T-helper 1 cell treated with Interleukin-12 subunit alpha and Interleukin-12 subunit beta and Interleukin-4 antibody, amounts not matched to agents 30 μg/mL and 1 μg/mL, for 36 hours (primary cell): ENCODE results near the gene WDR1.

Experiments
- H3K27ac Mint-ChIP-seq: one replicate; pipeline ENCODE4 v1.8.0; 2021; ENCODE audit warnings: mild to moderate bottlenecking, mixed read lengths
- H3K27me3 Mint-ChIP-seq: one replicate; pipeline ENCODE4 v1.8.0; 2021; ENCODE audit warnings: low read depth, mixed read lengths
- H3K36me3 Mint-ChIP-seq: one replicate; pipeline ENCODE4 v1.8.0; 2021; ENCODE audit warnings: low read depth, mixed read lengths
- H3K4me1 Mint-ChIP-seq: one replicate; pipeline ENCODE4 v1.8.0; 2021; ENCODE audit warnings: low read depth, mixed read lengths
- H3K4me3 Mint-ChIP-seq: one replicate; pipeline ENCODE4 v1.8.0; 2021; ENCODE audit warnings: mild to moderate bottlenecking, moderate library complexity, mixed read lengths
- H3K9me3 Mint-ChIP-seq: one replicate; pipeline ENCODE4 v1.8.0; 2021; ENCODE audit warnings: mixed read lengths

The WDR1 gene

DNA sequence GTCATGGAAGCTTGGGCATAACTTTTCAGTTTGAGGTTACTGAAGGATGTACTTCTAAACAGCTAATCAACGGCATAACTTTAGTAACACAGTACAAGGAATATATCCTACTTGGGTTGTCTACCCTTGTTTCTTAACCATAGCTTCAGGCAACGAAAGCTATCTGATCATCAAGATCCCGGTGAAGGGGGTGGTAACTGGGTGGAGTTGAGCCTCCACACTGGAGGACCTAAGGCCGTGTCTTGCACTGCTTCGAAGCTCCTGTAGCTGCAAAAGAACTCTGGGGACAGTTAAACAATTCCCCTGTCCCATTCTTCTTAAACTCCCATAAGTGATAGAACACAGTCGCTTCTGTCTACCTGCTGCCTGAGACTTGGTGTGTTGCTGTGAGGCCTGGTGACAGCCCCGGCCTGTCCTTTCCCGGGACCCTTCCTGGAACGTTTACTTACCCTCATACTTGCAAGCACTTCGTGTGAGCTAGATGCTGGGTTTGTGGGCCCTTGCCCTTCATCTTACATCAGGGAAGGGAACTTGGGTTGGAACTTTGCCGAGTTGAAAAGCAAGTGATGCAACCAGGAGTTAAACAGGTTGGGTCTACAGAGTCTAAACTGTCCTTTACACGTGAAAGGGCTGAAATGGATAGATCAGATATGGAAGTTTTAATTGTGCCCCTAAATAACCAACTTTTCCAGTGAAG lies 5.8 kb upstream of the WDR1 start:
- H3K36me3 Mint-ChIP-seq = no peaks in the 10 kb centered on the region
- no peak overlapping the region for H3K4me3 Mint-ChIP-seq
- H3K9me3 Mint-ChIP-seq = no peaks in the 10 kb centered on the region
- H3K4me1 Mint-ChIP-seq = peaks cover 55% of the 10 kb centered on the region
- H3K27ac Mint-ChIP-seq = peak overlapping the region; percentile 77
- no peaks in the 10 kb centered on the region for H3K27me3 Mint-ChIP-seq

DNA sequence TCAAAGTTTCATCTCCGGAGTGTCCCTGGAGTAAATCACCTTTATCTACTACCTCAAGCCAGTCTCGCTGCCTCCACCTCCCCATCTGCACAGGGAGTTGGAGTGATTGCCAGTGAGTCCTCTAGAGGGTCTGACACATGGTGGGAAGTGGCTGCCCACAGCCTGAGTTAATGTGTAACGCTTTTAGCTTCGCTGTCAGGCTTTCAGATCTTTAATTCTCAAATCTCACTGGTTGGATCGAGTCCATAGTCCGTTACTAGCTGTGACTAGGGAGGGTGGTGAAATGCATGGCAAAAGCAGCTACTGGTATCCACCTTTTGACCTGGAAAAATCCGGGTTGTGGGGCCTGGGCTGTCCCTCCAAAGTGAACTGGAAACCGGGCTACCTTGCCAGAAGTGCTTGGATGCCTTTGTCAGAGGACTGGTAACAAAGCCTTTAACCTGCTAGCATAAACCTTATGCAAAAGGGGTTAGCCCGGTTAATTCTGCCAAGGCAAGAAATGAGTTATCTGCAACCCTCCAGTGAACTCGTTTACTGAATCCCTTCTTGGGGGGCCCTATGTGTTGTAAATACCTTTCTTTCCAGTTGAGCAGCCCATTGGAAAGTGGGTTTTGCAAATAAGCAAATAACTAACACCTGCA lies 5.1 kb upstream of the WDR1 start:
- no peak overlapping the region for H3K4me3 Mint-ChIP-seq
- no peaks in the 10 kb centered on the region for H3K27me3 Mint-ChIP-seq
- peaks cover 59% of the 10 kb centered on the region for H3K4me1 Mint-ChIP-seq
- H3K9me3 Mint-ChIP-seq = no peaks in the 10 kb centered on the region
- H3K36me3 Mint-ChIP-seq = no peaks in the 10 kb centered on the region
- no peak overlapping the region for H3K27ac Mint-ChIP-seq

DNA sequence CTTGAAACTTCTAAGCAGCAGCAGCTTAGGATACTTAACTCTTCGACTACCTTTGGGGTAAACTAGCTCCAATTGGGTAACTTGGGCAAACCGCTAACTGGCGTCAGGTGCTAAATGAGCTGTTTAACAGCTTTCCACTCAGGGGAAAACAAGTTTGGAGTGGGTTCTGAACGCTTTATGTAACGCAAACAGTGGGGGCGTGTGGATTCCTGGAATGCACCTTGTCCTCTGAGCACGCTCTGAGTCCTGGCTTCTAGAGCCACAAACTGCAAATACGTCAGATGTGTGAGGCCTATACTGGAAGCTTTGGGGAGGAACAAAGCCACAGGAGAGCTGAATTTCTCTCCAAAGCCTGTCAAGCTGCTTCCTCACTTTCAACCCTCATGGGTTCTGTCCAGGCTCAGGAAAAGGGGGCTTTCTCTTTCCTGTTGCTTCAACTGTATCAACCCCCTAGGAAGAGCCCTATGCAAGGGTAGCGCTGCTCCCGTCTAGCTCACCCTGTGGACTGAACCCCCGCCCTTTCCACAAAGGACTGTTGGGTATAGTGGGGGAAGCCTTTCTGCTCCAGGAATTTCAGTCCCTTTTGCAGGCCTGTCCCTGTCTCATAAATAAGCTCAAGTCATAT lies 4.5 kb upstream of the WDR1 start:
- Mint-ChIP-seq H3K4me1 (peaks cover 59% of the 10 kb centered on the region), H3K27ac (peak overlapping the region; percentile 80), H3K27me3 (no peaks in the 10 kb centered on the region)

DNA sequence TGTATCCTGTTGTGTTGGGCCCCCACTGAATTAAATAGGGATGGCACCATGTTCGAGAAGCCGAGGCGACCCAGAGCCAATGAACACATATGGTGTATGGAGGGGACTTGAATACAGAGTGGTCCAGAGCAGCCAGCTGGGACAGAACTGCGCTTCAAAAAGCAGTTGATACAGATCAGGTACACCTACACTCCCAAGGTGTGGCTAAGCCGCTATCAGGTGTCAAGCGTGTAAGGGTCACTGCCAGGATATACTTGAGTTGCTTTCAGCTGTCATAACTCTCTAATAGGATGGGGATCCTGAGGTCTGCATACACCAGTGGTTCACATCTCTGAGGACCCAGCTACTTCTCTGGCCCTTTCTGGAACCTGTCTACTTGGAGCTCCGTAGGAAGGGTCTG lies 3.2 kb upstream of the WDR1 start:
- Mint-ChIP-seq H3K27ac (peak overlapping the region; percentile 36), H3K36me3 (peaks cover 13% of the 10 kb centered on the region), H3K4me3 (no peak overlapping the region), H3K27me3 (no peaks in the 10 kb centered on the region), H3K9me3 (no peaks in the 10 kb centered on the region), H3K4me1 (peaks cover 67% of the 10 kb centered on the region)

More for the DNA sequence above, 4.5 kb upstream of the WDR1 start:
- H3K36me3 Mint-ChIP-seq = peaks cover under 1% of the 10 kb centered on the region
- no peaks in the 10 kb centered on the region for H3K9me3 Mint-ChIP-seq
- H3K4me3 Mint-ChIP-seq = no peak overlapping the region

DNA sequence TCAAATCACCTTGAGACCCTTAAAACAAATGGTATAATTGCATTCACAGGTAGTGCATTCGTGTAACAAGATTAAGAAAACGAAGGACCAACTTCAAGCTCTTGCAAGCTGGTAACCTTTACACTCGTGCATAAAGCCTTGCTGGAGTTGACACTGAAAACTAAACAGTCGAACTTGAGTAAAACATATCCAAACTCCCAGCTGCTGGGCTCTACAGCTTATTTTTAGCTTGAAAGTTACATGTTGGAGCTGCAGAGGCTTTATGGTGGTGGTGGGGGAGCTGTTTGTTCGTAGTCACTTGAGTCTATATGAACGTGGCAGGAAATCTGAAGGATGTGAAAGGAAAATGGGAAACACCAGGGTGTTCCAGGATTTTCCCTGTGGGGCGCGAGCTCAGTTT lies 2.7 kb upstream of the WDR1 start:
- Mint-ChIP-seq H3K27ac (peak overlapping the region; percentile 97), H3K4me1 (peaks cover 67% of the 10 kb centered on the region), H3K9me3 (no peaks in the 10 kb centered on the region), H3K36me3 (peaks cover 16% of the 10 kb centered on the region), H3K27me3 (no peaks in the 10 kb centered on the region), H3K4me3 (no peak overlapping the region)

DNA sequence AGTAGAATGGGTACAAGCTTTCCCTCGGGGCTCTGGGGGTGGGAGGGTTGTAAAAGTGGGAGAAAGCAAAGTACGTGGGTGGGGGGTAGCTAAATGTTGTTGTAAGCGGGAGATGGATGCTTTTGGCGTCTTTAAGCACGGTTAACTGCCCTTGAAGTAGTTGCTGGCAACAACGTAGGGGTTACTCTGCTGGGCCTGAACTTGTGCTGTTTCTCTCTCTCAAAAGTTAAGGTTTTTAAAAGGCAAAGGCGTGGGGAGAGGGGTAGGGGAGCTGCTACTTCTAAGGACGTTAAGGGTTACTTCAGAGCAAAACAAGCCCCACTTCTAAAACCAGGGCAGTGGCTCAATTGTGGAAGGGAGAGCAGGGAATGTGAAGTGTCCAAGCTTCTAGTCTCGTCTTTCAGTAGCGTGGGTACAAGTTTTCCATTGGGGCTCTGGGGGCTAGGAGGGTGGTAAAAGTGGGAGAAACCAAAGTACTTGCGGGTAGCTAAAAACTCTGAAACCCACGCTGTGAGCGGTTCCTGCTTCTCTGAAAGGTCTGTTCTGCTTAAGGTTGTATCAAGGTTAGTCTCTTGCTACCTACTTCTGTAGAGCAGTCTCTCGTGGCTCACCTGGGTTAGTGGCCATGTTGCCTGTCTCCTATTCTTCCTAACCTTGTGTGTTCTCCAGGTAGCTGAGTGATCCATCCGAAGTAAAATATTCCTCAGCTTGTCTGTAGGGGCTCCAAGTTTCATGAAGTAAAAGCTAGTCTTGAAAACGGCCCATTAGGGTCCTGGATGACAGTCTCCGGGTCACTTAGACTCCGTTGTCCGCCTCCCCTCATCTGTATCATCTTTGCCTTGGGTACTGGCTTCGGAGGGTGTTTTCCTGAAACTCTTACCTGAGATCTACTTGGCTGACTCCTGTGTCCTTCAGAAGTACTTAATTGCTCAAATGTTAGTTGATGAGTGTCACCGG lies 1.7 kb upstream of the WDR1 start:
- H3K27ac Mint-ChIP-seq = peak overlapping the region; percentile 97
- H3K9me3 Mint-ChIP-seq = no peaks in the 10 kb centered on the region
- peaks cover 25% of the 10 kb centered on the region for H3K36me3 Mint-ChIP-seq
- peak overlapping the region; percentile 91 for H3K4me3 Mint-ChIP-seq
- H3K4me1 Mint-ChIP-seq = peaks cover 66% of the 10 kb centered on the region
- no peaks in the 10 kb centered on the region for H3K27me3 Mint-ChIP-seq

DNA sequence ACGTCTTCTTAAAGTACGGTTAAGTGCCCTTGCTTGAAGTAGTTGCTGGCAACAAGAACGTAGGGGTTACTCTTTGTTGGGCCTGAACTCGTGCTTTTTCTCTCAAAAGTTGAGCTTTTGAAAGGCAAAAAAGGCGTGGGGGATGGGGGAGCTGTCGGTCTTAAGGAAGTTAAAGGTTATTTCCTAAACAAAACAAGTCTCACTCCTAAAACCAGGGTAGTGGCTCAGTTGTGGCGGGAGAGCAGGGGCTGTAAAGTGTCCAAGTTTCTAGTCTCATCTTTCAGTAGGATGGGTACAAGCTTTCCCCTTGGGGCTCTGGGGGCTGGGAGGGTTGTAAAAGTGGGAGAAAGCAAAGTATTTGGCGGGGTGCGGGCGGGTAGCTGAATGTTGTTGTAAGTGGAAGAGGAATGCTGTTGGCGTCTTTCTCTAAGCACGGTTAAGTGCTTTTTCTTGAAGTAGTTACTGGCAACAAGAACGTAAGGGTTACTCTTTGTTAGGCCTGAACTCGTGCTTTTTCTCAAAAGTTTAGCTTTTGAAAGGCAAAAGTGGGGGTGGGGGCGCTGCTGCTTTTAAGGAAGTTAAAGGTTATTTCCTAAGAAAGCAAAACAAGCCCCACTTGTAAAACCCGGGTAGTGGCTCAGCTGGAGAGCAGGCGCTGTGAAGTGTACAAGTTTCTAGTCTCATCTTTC lies 904 bp upstream of the WDR1 start:
- Mint-ChIP-seq H3K36me3 (peaks cover 33% of the 10 kb centered on the region), H3K4me1 (peaks cover 64% of the 10 kb centered on the region), H3K27me3 (no peaks in the 10 kb centered on the region), H3K4me3 (peak overlapping the region; percentile 91), H3K27ac (peak overlapping the region; percentile 97), H3K9me3 (no peaks in the 10 kb centered on the region)

DNA sequence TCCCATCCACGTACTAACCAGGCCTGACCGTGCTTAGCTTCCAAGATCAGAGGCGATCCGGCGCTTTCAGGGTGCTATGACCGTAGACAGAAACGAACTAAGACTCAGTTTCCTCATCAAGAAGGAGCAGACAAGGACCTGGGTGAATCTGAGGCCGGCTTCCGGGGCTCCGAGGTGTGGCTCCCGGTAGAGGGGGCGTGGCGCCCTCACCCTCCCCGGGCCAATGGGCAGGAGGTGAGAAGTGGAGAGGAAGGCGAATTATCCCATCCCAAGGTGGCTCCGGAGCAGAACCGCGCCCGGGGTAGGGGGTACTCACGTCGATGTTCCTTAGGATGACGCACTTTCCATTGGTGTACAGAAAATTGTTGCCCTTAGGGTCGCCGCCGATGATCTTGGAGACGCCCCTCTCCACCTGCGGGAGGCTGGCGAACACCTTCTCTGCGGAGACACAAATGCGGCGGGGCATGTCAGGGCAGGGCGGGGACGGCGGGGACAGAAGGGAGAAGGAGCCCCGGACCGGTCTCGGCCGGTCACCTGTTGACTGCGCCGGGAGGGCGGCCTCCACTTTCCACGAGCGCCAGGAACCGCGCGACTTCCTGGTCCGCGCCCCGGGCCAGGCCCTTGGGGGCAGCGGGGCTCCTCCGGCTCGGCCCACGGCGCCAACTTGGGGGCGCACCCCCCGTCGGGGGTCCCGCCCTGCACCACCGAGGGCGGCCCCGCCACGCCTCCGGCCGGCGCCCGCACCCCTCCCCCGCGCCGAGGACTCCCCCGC lies 616 bp downstream of the WDR1 start:
- H3K27me3 Mint-ChIP-seq = no peaks in the 10 kb centered on the region
- H3K36me3 Mint-ChIP-seq = peaks cover 45% of the 10 kb centered on the region
- peaks cover 68% of the 10 kb centered on the region for H3K4me1 Mint-ChIP-seq
- H3K4me3 Mint-ChIP-seq = peak overlapping the region; percentile 98
- peak overlapping the region; percentile 91 for H3K27ac Mint-ChIP-seq
- H3K9me3 Mint-ChIP-seq = no peaks in the 10 kb centered on the region

DNA sequence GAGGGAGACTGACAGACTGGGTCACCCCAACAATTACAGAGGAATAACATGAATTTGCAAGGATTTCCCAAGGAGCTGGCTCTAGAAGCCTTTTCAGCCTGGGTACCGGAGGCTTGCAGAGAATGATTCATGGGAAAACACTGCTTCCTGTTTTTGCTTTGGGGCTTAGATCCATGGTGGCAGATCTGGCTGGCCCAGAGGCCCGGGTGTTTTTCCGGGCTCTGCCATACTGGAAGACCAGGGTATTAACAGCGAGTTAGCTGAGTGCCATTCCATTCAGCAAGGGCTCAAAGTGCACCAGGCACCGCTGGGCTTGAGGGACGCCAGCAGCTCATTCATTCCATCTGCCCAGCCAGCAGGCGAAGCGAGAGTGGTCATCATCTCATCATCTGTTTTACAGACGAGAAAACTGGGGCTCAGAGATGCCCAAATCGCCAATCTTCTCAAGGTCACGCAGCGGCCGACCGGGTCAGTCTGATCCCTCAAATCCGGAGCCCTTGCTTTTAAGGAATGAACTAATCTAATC lies 1.3 kb downstream of the WDR1 start:
- Mint-ChIP-seq H3K9me3 (no peaks in the 10 kb centered on the region), H3K4me1 (peaks cover 72% of the 10 kb centered on the region), H3K4me3 (peak overlapping the region; percentile 98), H3K27ac (peak overlapping the region; percentile 91), H3K27me3 (no peaks in the 10 kb centered on the region), H3K36me3 (peaks cover 49% of the 10 kb centered on the region)

DNA sequence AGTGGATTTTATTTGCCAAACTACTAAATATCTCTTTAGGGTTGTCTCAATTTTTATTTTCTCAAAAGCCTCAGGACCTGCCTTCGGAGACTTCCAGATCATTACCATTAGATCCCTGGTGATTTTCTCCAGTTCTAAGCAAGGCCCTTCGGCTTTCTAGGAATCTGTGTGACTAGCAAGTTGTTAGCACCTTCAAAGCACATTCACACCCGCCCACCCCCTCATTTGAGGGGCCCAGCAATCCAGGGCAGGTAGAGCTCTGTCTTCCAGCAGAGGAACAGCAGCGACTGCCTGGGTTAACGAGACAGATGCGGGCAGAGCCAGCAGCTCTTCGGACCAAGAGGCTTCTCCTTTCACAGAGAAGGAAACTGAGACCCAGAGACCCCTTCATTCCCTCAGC lies 2.0 kb downstream of the WDR1 start:
- Mint-ChIP-seq H3K9me3 (no peaks in the 10 kb centered on the region), H3K27ac (no peak overlapping the region), H3K4me1 (peaks cover 75% of the 10 kb centered on the region), H3K27me3 (no peaks in the 10 kb centered on the region), H3K4me3 (peak overlapping the region; percentile 98), H3K36me3 (peaks cover 54% of the 10 kb centered on the region)

DNA sequence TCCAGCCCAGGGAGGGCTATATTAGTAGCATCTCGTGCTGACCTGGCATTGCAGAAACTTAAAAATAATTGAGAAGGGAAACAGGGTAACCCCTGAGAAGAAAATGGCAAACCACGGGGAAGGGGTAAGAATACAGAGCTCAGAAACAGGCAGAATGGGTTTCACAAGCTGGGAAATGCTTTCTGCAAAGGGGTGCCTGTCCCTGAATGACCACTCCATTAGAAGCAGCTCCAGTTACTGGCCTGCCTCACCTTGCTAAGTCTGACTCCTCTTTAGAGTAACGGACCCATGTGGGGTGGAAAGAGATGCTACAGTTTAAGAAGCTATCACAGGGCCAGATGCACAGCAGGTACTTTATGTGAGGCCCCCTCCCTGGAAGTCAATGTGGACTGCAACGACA lies 2.5 kb downstream of the WDR1 start:
- H3K36me3 Mint-ChIP-seq = peaks cover 54% of the 10 kb centered on the region
- no peaks in the 10 kb centered on the region for H3K27me3 Mint-ChIP-seq
- no peak overlapping the region for H3K27ac Mint-ChIP-seq
- no peaks in the 10 kb centered on the region for H3K9me3 Mint-ChIP-seq
- H3K4me1 Mint-ChIP-seq = peaks cover 76% of the 10 kb centered on the region
- peak overlapping the region; percentile 73 for H3K4me3 Mint-ChIP-seq

DNA sequence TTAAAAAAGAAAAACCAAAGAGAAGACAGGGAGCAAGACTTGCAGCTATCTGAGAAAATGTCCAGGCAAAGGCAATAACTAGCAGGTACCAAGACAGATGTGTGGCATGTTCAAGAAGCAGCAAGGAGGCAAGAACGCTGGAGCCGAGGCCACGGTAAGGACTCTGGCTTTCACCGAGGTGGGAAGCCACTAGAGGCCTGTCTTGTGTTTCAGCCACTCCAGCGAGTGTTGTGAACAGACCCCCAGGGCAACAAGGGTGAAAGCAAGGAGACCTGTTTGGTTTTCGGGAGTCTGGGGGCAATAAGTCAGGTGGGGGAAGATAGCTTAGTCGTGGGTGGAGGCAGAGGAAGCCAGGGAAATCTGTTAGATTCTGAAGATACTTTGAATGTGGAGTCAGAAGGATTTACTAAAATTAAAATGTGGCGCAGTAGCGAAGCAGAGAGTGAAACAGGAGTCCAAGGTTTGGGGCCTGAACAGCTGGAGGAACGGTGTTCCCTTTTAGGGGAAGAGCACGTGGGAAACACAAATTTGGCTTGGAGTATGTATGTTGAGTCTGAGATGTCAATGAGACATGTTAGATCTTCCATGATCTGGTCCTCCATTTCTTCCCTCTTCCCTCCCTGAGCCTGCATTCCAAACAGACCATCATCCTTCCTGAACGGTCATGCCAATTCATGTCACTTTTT lies 3.1 kb downstream of the WDR1 start:
- peak overlapping the region; percentile 41 for H3K27ac Mint-ChIP-seq
- peaks cover 61% of the 10 kb centered on the region for H3K36me3 Mint-ChIP-seq
- peaks cover 76% of the 10 kb centered on the region for H3K4me1 Mint-ChIP-seq

More for the DNA sequence above, 3.1 kb downstream of the WDR1 start:
- H3K4me3 Mint-ChIP-seq = peak overlapping the region; percentile 73
- H3K9me3 Mint-ChIP-seq = no peaks in the 10 kb centered on the region
- H3K27me3 Mint-ChIP-seq = no peaks in the 10 kb centered on the region
